Measurements from ENCODE around the gene CCDC192. TPM values are rescaled to one million over a fixed set of nuclear protein-coding genes. Genes with fewer than 3 reads are reported as not detected.

CCDC192 gene
- polyA plus RNA-seq, 3 donors: 0.55 to 1.1 (median 0.95) TPM

- DNase-seq (ENCODE audit: low read depth in 3 of 3, low spot score in 2 of 3): no peak
Measured at GRCh38 chr5:127942246-127943060, 239.3 kb downstream of the CCDC192 start.

- no peak for DNase-seq (ENCODE audit: low read depth in 3 of 3, low spot score in 2 of 3)
Measured at GRCh38 chr5:127943061-127943371, 239.8 kb downstream of the CCDC192 start.

GRCh38 chr5:127944125-127944524 is 240.9 kb downstream of the CCDC192 start:
- no peak for DNase-seq (ENCODE audit: low read depth in 3 of 3, low spot score in 2 of 3)

GRCh38 chr5:127947941-127948340 is 244.8 kb downstream of the CCDC192 start:
- no peak for DNase-seq (ENCODE audit: low read depth in 3 of 3, low spot score in 2 of 3)

GRCh38 chr5:127950707-127951391 is 247.7 kb downstream of the CCDC192 start:
- DNase-seq (ENCODE audit: low read depth in 3 of 3, low spot score in 2 of 3): no peak

GRCh38 chr5:127951791-127952190 is 248.6 kb downstream of the CCDC192 start:
- DNase-seq (ENCODE audit: low read depth in 3 of 3, low spot score in 2 of 3): no peak

GRCh38 chr5:127957183-127957582 is 254.0 kb downstream of the CCDC192 start:
- DNase-seq (ENCODE audit: low read depth in 3 of 3, low spot score in 2 of 3): no peak

GRCh38 chr5:127957701-127958239 is 254.6 kb downstream of the CCDC192 start:
- no peak for DNase-seq (ENCODE audit: low read depth in 3 of 3, low spot score in 2 of 3)

- no peak for DNase-seq (ENCODE audit: low read depth in 3 of 3, low spot score in 2 of 3)
Measured at GRCh38 chr5:127958421-127959011, 255.3 kb downstream of the CCDC192 start.

- DNase-seq (ENCODE audit: low read depth in 3 of 3, low spot score in 2 of 3): peak in 1 of 3 donors; percentile 30
Measured at GRCh38 chr5:127959152-127959764, 256.1 kb downstream of the CCDC192 start.

GRCh38 chr5:127960270-127960691 is 257.1 kb downstream of the CCDC192 start:
- no peak for DNase-seq (ENCODE audit: low read depth in 3 of 3, low spot score in 2 of 3)

- DNase-seq (ENCODE audit: low read depth in 3 of 3, low spot score in 2 of 3): no peak
Measured at GRCh38 chr5:127961006-127961762, 258.0 kb downstream of the CCDC192 start.

GRCh38 chr5:127961763-127962145 is 258.6 kb downstream of the CCDC192 start:
- DNase-seq (ENCODE audit: low read depth in 3 of 3, low spot score in 2 of 3): no peak

GRCh38 chr5:127962491-127962890 is 259.3 kb downstream of the CCDC192 start:
- no peak for DNase-seq (ENCODE audit: low read depth in 3 of 3, low spot score in 2 of 3)

- no peak for DNase-seq (ENCODE audit: low read depth in 3 of 3, low spot score in 2 of 3)
Measured at GRCh38 chr5:127963233-127963632, 260.0 kb downstream of the CCDC192 start.

GRCh38 chr5:127963931-127964330 is 260.7 kb downstream of the CCDC192 start:
- no peak for DNase-seq (ENCODE audit: low read depth in 3 of 3, low spot score in 2 of 3)

GRCh38 chr5:127967323-127967982 is 264.3 kb downstream of the CCDC192 start:
- DNase-seq (ENCODE audit: low read depth in 3 of 3, low spot score in 2 of 3): no peak

GRCh38 chr5:127967983-127968592 is 264.9 kb downstream of the CCDC192 start:
- DNase-seq (ENCODE audit: low read depth in 3 of 3, low spot score in 2 of 3): no peak

- DNase-seq (ENCODE audit: low read depth in 3 of 3, low spot score in 2 of 3): no peak
Measured at GRCh38 chr5:127969002-127969401, 265.8 kb downstream of the CCDC192 start.

Data from right renal cortex interstitium (tissue), 3 donors.